A549 (cell line): ENCODE results near the gene PTPRG. TPM values are rescaled to one million over a fixed set of nuclear protein-coding genes. Genes with fewer than 3 reads are reported as not detected.

Experiments used
- ATAC-seq, 2 experiments: fragments of 200-7000 bp in 1 of 2; fragments of >200 bp in 1 of 2; cut with Nextera tagmentation in 1 of 2; cut with Tn5 transposase in 1 of 2; 3 replicates each; pipeline versions ENCODE4 v1.8.0 to v1.9.1; 2018 to 2020; ENCODE audit warnings: mild to moderate bottlenecking in 1 of 2, moderate library complexity in 1 of 2
- CTCF ChIA-PET: fragments of 300-600 bp; sonication (Branson Sonifier 250); formaldehyde crosslinking; extraction: SDS; loops from one replicate; lab custom pipeline; 2021; ENCODE audit warnings: antibody characterized with exemption, inconsistent platforms; lab: Yijun Ruan, JAX
- POLR2A ChIA-PET: fragments of 350-600 bp; formaldehyde crosslinking; extraction: SDS; loops from one replicate; lab custom pipeline; 2021; ENCODE audit warnings: antibody characterized with exemption, inconsistent platforms; lab: Yijun Ruan, JAX
- DNase-seq, 2 experiments: peaks; one replicate each; pipeline versions ENCODE4 v3.0.0 to v3.0.0-alpha.2; 2011 to 2016; ENCODE audit warnings: low read depth in 1 of 2, low spot score in 1 of 2
- FAIRE-seq: peaks from 2 replicates; lab custom pipeline; 2011; peaks lifted over from hg19 to GRCh38; lab: Jason Lieb, UNC
- H3K27ac ChIP-seq, 2 experiments: fragments of >200 bp; sonication (Bioruptor Twin); formaldehyde crosslinking; 3 replicates each; pipeline ENCODE4 v1.5.1; 2016 to 2017
- H3K4me1 ChIP-seq: fragments of >200 bp; sonication (Bioruptor Twin); formaldehyde crosslinking; 3 replicates; pipeline ENCODE4 v1.6.1; 2016
- H3K4me2 ChIP-seq: fragments of >200 bp; sonication (Bioruptor Twin); formaldehyde crosslinking; 3 replicates; pipeline ENCODE4 v1.6.1; 2016
- H3K4me3 ChIP-seq: fragments of >200 bp; sonication (Bioruptor Twin); formaldehyde crosslinking; 3 replicates; pipeline ENCODE4 v1.5.1; 2016
- H3K9me3 ChIP-seq: fragments of >200 bp; sonication (Bioruptor Twin); formaldehyde crosslinking; 3 replicates; pipeline ENCODE4 v1.6.1; 2016
- ATOH8 ChIP-seq: fragments of 250-450 bp; sonication (Bioruptor Pico); IDR thresholded peaks from 2 replicates; pipeline ENCODE4 v1.5.0; 2020; ENCODE audit warnings: low read depth, mild to moderate bottlenecking, moderate library complexity
- CBX2 ChIP-seq: fragments of 200-600 bp; sonication (generic); IDR thresholded peaks from 2 replicates; pipeline ENCODE4 v1.6.1; 2016; ENCODE audit warnings: low read depth, mild to moderate bottlenecking, borderline replicate concordance
- CHD4 ChIP-seq: fragments of 200-600 bp; sonication (generic); IDR thresholded peaks from 2 replicates; pipeline ENCODE4 v1.6.1; 2016; ENCODE audit warnings: antibody characterized with exemption, mild to moderate bottlenecking, borderline replicate concordance
- E2F6 ChIP-seq: IDR thresholded peaks from 2 replicates; pipeline ENCODE4 v1.6.1; 2012; ENCODE audit warnings: low read depth, borderline replicate concordance
- EHF ChIP-seq: fragments of 250-450 bp; sonication (Bioruptor Pico); IDR thresholded peaks from 2 replicates; pipeline ENCODE4 v1.5.0; 2020; ENCODE audit warnings: mild to moderate bottlenecking
- EHMT2 ChIP-seq: fragments of 200-600 bp; sonication (generic); IDR thresholded peaks from 2 replicates; pipeline ENCODE4 v1.6.1; 2016; ENCODE audit warnings: antibody characterized with exemption, low read depth, mild to moderate bottlenecking, moderate library complexity
- ELK1 ChIP-seq: fragments of 150-350 bp; IDR thresholded peaks from 2 replicates; pipeline ENCODE4 v1.6.1; 2014; ENCODE audit warnings: low read depth, mild to moderate bottlenecking, low read length
- ESRRA ChIP-seq: fragments of 150-350 bp; IDR thresholded peaks from 2 replicates; pipeline ENCODE4 v1.6.1; 2014; ENCODE audit warnings: mild to moderate bottlenecking, low read length, borderline replicate concordance
- FOSB ChIP-seq: fragments of 250-450 bp; sonication (Bioruptor Pico); IDR thresholded peaks from 2 replicates; pipeline ENCODE4 v1.5.0; 2020; ENCODE audit warnings: mild to moderate bottlenecking, moderate library complexity
- FOSL2 ChIP-seq, 2 experiments: fragments of 450-650 bp in 1 of 2; fragments of >200 bp in 1 of 2; sonication (Bioruptor Twin) in 1 of 2; formaldehyde crosslinking; IDR thresholded peaks; 2 replicates each; pipeline versions ENCODE4 v1.5.0 to v1.6.1; 2016 to 2020; ENCODE audit warnings: mild to moderate bottlenecking in 1 of 2, moderate library complexity in 1 of 2
- GATA3 ChIP-seq: IDR thresholded peaks from 2 replicates; pipeline ENCODE4 v1.6.1; 2012; ENCODE audit warnings: borderline replicate concordance
- HOXB13 ChIP-seq: fragments of 250-450 bp; sonication (Bioruptor Pico); IDR thresholded peaks from 2 replicates; pipeline ENCODE4 v1.5.0; 2020; ENCODE audit warnings: low read depth, mild to moderate bottlenecking, moderate library complexity
- JUN ChIP-seq, 2 experiments: fragments of >200 bp; sonication (Bioruptor Twin); formaldehyde crosslinking; IDR thresholded peaks; 2 replicates in 1 of 2; 3 replicates in 1 of 2; pipeline ENCODE4 v1.6.1; 2016 to 2017
- KDM5A ChIP-seq: fragments of 200-600 bp; sonication (generic); IDR thresholded peaks from 2 replicates; pipeline ENCODE4 v1.6.1; 2016; ENCODE audit warnings: antibody characterized with exemption, mild to moderate bottlenecking
- MAZ ChIP-seq: fragments of 150-350 bp; IDR thresholded peaks from 2 replicates; pipeline ENCODE4 v1.6.1; 2014; ENCODE audit warnings: antibody characterized with exemption, low read depth, low read length, borderline replicate concordance
- MYC ChIP-seq: IDR thresholded peaks from 2 replicates; pipeline ENCODE4 v1.6.1; 2012; ENCODE audit warnings: mild to moderate bottlenecking, inconsistent platforms, low read length, improper control_type of control experiment, borderline replicate concordance
- PHF8 ChIP-seq: fragments of 200-600 bp; sonication (generic); IDR thresholded peaks from 2 replicates; pipeline ENCODE4 v1.6.1; 2016; ENCODE audit warnings: low read depth, mild to moderate bottlenecking, antibody characterized with exemption, moderate library complexity, borderline replicate concordance
- RAD21 ChIP-seq, 2 experiments: fragments of >200 bp in 1 of 2; sonication (Bioruptor Twin) in 1 of 2; formaldehyde crosslinking in 1 of 2; IDR thresholded peaks in 1 of 2; conservative IDR thresholded peaks in 1 of 2; 2 replicates in 1 of 2; 3 replicates in 1 of 2; pipeline ENCODE4 v1.6.1; 2012 to 2018; ENCODE audit warnings: inconsistent platforms in 1 of 2
- RARB ChIP-seq: fragments of 250-450 bp; sonication (Bioruptor Pico); IDR thresholded peaks from 2 replicates; pipeline ENCODE4 v1.8.0; 2021; ENCODE audit warnings: mild to moderate bottlenecking, moderate library complexity
- RCOR1 ChIP-seq: fragments of 150-350 bp; IDR thresholded peaks from 2 replicates; pipeline ENCODE4 v1.6.1; 2014; ENCODE audit warnings: antibody characterized with exemption, low read length, low read depth
- RFX5 ChIP-seq: fragments of 450-650 bp; IDR thresholded peaks from 2 replicates; pipeline ENCODE4 v1.7.1; 2014; ENCODE audit warnings: antibody characterized with exemption, mild to moderate bottlenecking, moderate library complexity
- TFCP2L1 ChIP-seq: fragments of 250-450 bp; sonication (Bioruptor Pico); IDR thresholded peaks from 2 replicates; pipeline ENCODE4 v1.5.0; 2021; ENCODE audit warnings: mild to moderate bottlenecking
- ZC3H11A ChIP-seq: fragments of 450-650 bp; IDR thresholded peaks from 2 replicates; pipeline ENCODE4 v1.6.1; 2014; ENCODE audit warnings: antibody characterized with exemption, mild to moderate bottlenecking
- ZFP36 ChIP-seq: fragments of 450-650 bp; IDR thresholded peaks from 2 replicates; pipeline ENCODE4 v1.6.1; 2014; ENCODE audit warnings: borderline replicate concordance; ENCODE audit not compliant: partially characterized antibody
- ZNF302 ChIP-seq: fragments of 250-450 bp; sonication (Bioruptor Pico); IDR thresholded peaks from 2 replicates; pipeline ENCODE4 v1.9.0; 2021; ENCODE audit warnings: inconsistent platforms, mild to moderate bottlenecking, moderate library complexity
- WGBS: methylation state at CpG from one replicate; pipeline ENCODE4 v1.1.6; 2017; ENCODE audit errors: missing lambda C conversion rate; 5-methylcytosine and 5-hydroxymethylcytosine counted together
- polyA plus RNA-seq, 4 experiments: library from polyadenylated mRNA; depleted of rRNA in 3 of 4; stranded (reverse); fragments of >200 nt; fragmentation: RNase III in 1 of 4; extraction: RNeasy Plus Mini Kit Qiagen cat#74134 plus additional on column Dnase treatment in 1 of 4; gene quantifications; 2 replicates in 3 of 4; 3 replicates in 1 of 4; pipeline ENCODE4 v1.2.3, GENCODE V29; 2011 to 2017

Gene PTPRG
- polyA plus RNA-seq, 2 of the 4 experiments (the other 2 are of a cell fraction), result 4.5 to 4.8 TPM

- no peak overlapping the region for H3K27ac ChIP-seq
- POLR2A ChIA-PET, result no interaction called here
- no peak for FAIRE-seq
- TF ChIP-seq E2F6 (no peak), KDM5A (no peak), ELK1 (no peak), CHD4 (no peak), ZFP36 (no peak)
- TF ChIP-seq, all 56 proteins: peak for 0
- no peak overlapping the region for H3K4me3 ChIP-seq
- CTCF ChIA-PET, result no interaction called here
- H3K4me1 ChIP-seq, result no peaks in the 10 kb centered on the region
- ATAC-seq, result no peak
- WGBS, result 6% methylated on average over 3 of the region's 3 CpGs
- H3K9me3 ChIP-seq, result no peaks in the 10 kb centered on the region
- DNase-seq, result no peak
- no peak overlapping the region for H3K4me2 ChIP-seq
Observed at GRCh38 chr3:62007036-62007435, 445.7 kb downstream of the PTPRG start.

- ATAC-seq (no peak), DNase-seq (no peak), FAIRE-seq (no peak)
- ChIA-PET CTCF (no interaction called here), POLR2A (no interaction called here)
- no peaks in the 10 kb centered on the region for H3K9me3 ChIP-seq
- H3K4me2 ChIP-seq, result no peak overlapping the region
- H3K4me3 ChIP-seq, result no peak overlapping the region
- no peak for TF ChIP-seq MAZ
- no peak for TF ChIP-seq HOXB13 (CRISPR knock-in tag)
- no peak for TF ChIP-seq JUN (IDR thresholded peaks at IDR 0.05)
- TF ChIP-seq ESRRA, result no peak
- no peak for TF ChIP-seq EHMT2
- TF ChIP-seq TFCP2L1 (CRISPR knock-in tag), result no peak
- no peak for TF ChIP-seq RCOR1
- no peak for TF ChIP-seq CBX2
- no peak for TF ChIP-seq CHD4
- TF ChIP-seq ZC3H11A, result no peak
- TF ChIP-seq RFX5, result no peak
- TF ChIP-seq MYC, result no peak
- no peak for TF ChIP-seq FOSB (CRISPR knock-in tag)
- no peak for TF ChIP-seq ZFP36
- no peak for TF ChIP-seq FOSL2 (IDR thresholded peaks at IDR 0.05)
- TF ChIP-seq FOSL2 (CRISPR knock-in tag; IDR thresholded peaks at IDR 0.05), result no peak
- H3K4me1 ChIP-seq, result no peaks in the 10 kb centered on the region
- no peak overlapping the region for H3K27ac ChIP-seq
- 52% methylated on average over 9 of the region's 9 CpGs for WGBS
Observed at GRCh38 chr3:62010989-62011388, 449.6 kb downstream of the PTPRG start.

- WGBS, result 62% methylated on average over 5 of the region's 5 CpGs
- no peaks in the 10 kb centered on the region for H3K4me1 ChIP-seq
- FAIRE-seq, result no peak
- H3K27ac ChIP-seq, result no peak overlapping the region
- no peak overlapping the region for H3K4me2 ChIP-seq
- CTCF ChIA-PET, result interaction anchor here (0.6 kb wide), 1 partner anchor 566 kb away, joined by 3 read pairs; no protein-coding TSS in a partner anchor
- TF ChIP-seq GATA3, result no peak
- no peak for TF ChIP-seq PHF8
- TF ChIP-seq ZNF302 (CRISPR knock-in tag), result no peak
- no peak for TF ChIP-seq FOSB (CRISPR knock-in tag)
- TF ChIP-seq EHMT2, result no peak
- no peak for TF ChIP-seq JUN (IDR thresholded peaks at IDR 0.05)
- no peak for TF ChIP-seq RAD21 (conservative IDR thresholded peaks at IDR 0.05 in 1 of 2, IDR thresholded peaks at IDR 0.05 in 1 of 2)
- TF ChIP-seq EHF (CRISPR knock-in tag), result no peak
- no peak for TF ChIP-seq ATOH8
- TF ChIP-seq RARB, result no peak
- TF ChIP-seq, all 56 proteins: peak for 0
- DNase-seq (no peak), ATAC-seq (no peak)
- Histone ChIP-seq H3K9me3 (no peaks in the 10 kb centered on the region), H3K4me3 (no peak overlapping the region)
- POLR2A ChIA-PET, result no interaction called here
Observed at GRCh38 chr3:62011666-62012065, 450.3 kb downstream of the PTPRG start.
